ENCODE data around the gene SENP6.

SENP6 gene

GRCh38 chr6:75757295-75757694 lies 155.6 kb downstream of the SENP6 start:
- Histone ChIP-seq H3K27ac (ENCODE audit: insufficient read depth, low read depth, low read length, poor library complexity, severe bottlenecking) (no peak overlapping the region), H3K27me3 (ENCODE audit: control insufficient read depth, insufficient read depth, low read length, poor library complexity, severe bottlenecking) (no peaks in the 10 kb centered on the region), H3K4me3 (ENCODE audit: insufficient read depth, low read depth, low read length) (no peak overlapping the region), H3K36me3 (ENCODE audit: control insufficient read depth, insufficient read depth, low read length) (no peaks in the 10 kb centered on the region), H3K4me1 (ENCODE audit: control insufficient read depth, insufficient read depth, low read length) (peaks cover 2% of the 10 kb centered on the region), H3K9me3 (ENCODE audit: control insufficient read depth, low read length) (no peaks in the 10 kb centered on the region)
- WGBS, 2 experiments: 83 to 86% methylated on average over 3 of the region's 3 CpGs

- no peak overlapping the region for H3K4me3 ChIP-seq (ENCODE audit: insufficient read depth, low read depth, low read length)
- H3K27me3 ChIP-seq (ENCODE audit: control insufficient read depth, insufficient read depth, low read length, poor library complexity, severe bottlenecking): no peaks in the 10 kb centered on the region
- WGBS, 2 experiments: 91 to 95% methylated on average over 5 of the region's 5 CpGs
Measured at GRCh38 chr6:75758061-75758460, 156.4 kb downstream of the SENP6 start.

GRCh38 chr6:75759207-75759606 lies 157.5 kb downstream of the SENP6 start:
- Histone ChIP-seq H3K4me1 (ENCODE audit: control insufficient read depth, insufficient read depth, low read length) (peaks cover 4% of the 10 kb centered on the region), H3K27ac (ENCODE audit: insufficient read depth, low read depth, low read length, poor library complexity, severe bottlenecking) (peak overlapping the region; percentile 20), H3K9me3 (ENCODE audit: control insufficient read depth, low read length) (no peaks in the 10 kb centered on the region), H3K27me3 (ENCODE audit: control insufficient read depth, insufficient read depth, low read length, poor library complexity, severe bottlenecking) (no peaks in the 10 kb centered on the region), H3K4me3 (ENCODE audit: insufficient read depth, low read depth, low read length) (no peak overlapping the region), H3K36me3 (ENCODE audit: control insufficient read depth, insufficient read depth, low read length) (no peaks in the 10 kb centered on the region)
- 60 to 62% methylated on average over 4 to 5 of the region's 5 CpGs for WGBS, 2 experiments

More at GRCh38 chr6:75758061-75758460, 156.4 kb downstream of the SENP6 start:
- Histone ChIP-seq H3K36me3 (ENCODE audit: control insufficient read depth, insufficient read depth, low read length) (no peaks in the 10 kb centered on the region), H3K9me3 (ENCODE audit: control insufficient read depth, low read length) (no peaks in the 10 kb centered on the region), H3K4me1 (ENCODE audit: control insufficient read depth, insufficient read depth, low read length) (peaks cover 4% of the 10 kb centered on the region), H3K27ac (ENCODE audit: insufficient read depth, low read depth, low read length, poor library complexity, severe bottlenecking) (no peak overlapping the region)

- Histone ChIP-seq H3K4me1 (ENCODE audit: control insufficient read depth, insufficient read depth, low read length) (peaks cover 4% of the 10 kb centered on the region), H3K27ac (ENCODE audit: insufficient read depth, low read depth, low read length, poor library complexity, severe bottlenecking) (no peak overlapping the region), H3K9me3 (ENCODE audit: control insufficient read depth, low read length) (no peaks in the 10 kb centered on the region), H3K4me3 (ENCODE audit: insufficient read depth, low read depth, low read length) (no peak overlapping the region), H3K36me3 (ENCODE audit: control insufficient read depth, insufficient read depth, low read length) (no peaks in the 10 kb centered on the region), H3K27me3 (ENCODE audit: control insufficient read depth, insufficient read depth, low read length, poor library complexity, severe bottlenecking) (no peaks in the 10 kb centered on the region)
- WGBS, 2 experiments: 67 to 92% methylated on average over 1 of the region's 1 CpG
Measured at GRCh38 chr6:75760320-75760719, 158.6 kb downstream of the SENP6 start.

GRCh38 chr6:75761489-75761888 lies 159.8 kb downstream of the SENP6 start:
- WGBS, 2 experiments: 100% methylated on average over 1 of the region's 1 CpG
- no peak overlapping the region for H3K4me3 ChIP-seq (ENCODE audit: insufficient read depth, low read depth, low read length)
- H3K36me3 ChIP-seq (ENCODE audit: control insufficient read depth, insufficient read depth, low read length): no peaks in the 10 kb centered on the region
- H3K4me1 ChIP-seq (ENCODE audit: control insufficient read depth, insufficient read depth, low read length): peaks cover 4% of the 10 kb centered on the region
- H3K27me3 ChIP-seq (ENCODE audit: control insufficient read depth, insufficient read depth, low read length, poor library complexity, severe bottlenecking): no peaks in the 10 kb centered on the region
- H3K27ac ChIP-seq (ENCODE audit: insufficient read depth, low read depth, low read length, poor library complexity, severe bottlenecking): no peak overlapping the region
- H3K9me3 ChIP-seq (ENCODE audit: control insufficient read depth, low read length): no peaks in the 10 kb centered on the region

- H3K9me3 ChIP-seq (ENCODE audit: control insufficient read depth, low read length): no peaks in the 10 kb centered on the region
- H3K4me1 ChIP-seq (ENCODE audit: control insufficient read depth, insufficient read depth, low read length): peaks cover 4% of the 10 kb centered on the region
- WGBS, 2 experiments: 90 to 93% methylated on average over 8 of the region's 8 CpGs
- H3K27ac ChIP-seq (ENCODE audit: insufficient read depth, low read depth, low read length, poor library complexity, severe bottlenecking): no peak overlapping the region
- no peaks in the 10 kb centered on the region for H3K27me3 ChIP-seq (ENCODE audit: control insufficient read depth, insufficient read depth, low read length, poor library complexity, severe bottlenecking)
- no peaks in the 10 kb centered on the region for H3K36me3 ChIP-seq (ENCODE audit: control insufficient read depth, insufficient read depth, low read length)
- no peak overlapping the region for H3K4me3 ChIP-seq (ENCODE audit: insufficient read depth, low read depth, low read length)
Measured at GRCh38 chr6:75762063-75762462, 160.4 kb downstream of the SENP6 start.

GRCh38 chr6:75766387-75766786 lies 164.7 kb downstream of the SENP6 start:
- Histone ChIP-seq H3K27ac (ENCODE audit: insufficient read depth, low read depth, low read length, poor library complexity, severe bottlenecking) (no peak overlapping the region), H3K9me3 (ENCODE audit: control insufficient read depth, low read length) (no peaks in the 10 kb centered on the region), H3K4me1 (ENCODE audit: control insufficient read depth, insufficient read depth, low read length) (peaks cover 4% of the 10 kb centered on the region), H3K4me3 (ENCODE audit: insufficient read depth, low read depth, low read length) (no peak overlapping the region), H3K36me3 (ENCODE audit: control insufficient read depth, insufficient read depth, low read length) (no peaks in the 10 kb centered on the region), H3K27me3 (ENCODE audit: control insufficient read depth, insufficient read depth, low read length, poor library complexity, severe bottlenecking) (no peaks in the 10 kb centered on the region)

All from ectodermal cell (in vitro differentiated cells).